Amygdala (tissue), 56 donors: Measurements from ENCODE around the gene ATP2A3.

Experiments used
- DNase-seq, 56 donors: peaks; one replicate each; lab custom pipeline; 2025; lab: John Stamatoyannopoulos, UW

ATP2A3 gene

DNA sequence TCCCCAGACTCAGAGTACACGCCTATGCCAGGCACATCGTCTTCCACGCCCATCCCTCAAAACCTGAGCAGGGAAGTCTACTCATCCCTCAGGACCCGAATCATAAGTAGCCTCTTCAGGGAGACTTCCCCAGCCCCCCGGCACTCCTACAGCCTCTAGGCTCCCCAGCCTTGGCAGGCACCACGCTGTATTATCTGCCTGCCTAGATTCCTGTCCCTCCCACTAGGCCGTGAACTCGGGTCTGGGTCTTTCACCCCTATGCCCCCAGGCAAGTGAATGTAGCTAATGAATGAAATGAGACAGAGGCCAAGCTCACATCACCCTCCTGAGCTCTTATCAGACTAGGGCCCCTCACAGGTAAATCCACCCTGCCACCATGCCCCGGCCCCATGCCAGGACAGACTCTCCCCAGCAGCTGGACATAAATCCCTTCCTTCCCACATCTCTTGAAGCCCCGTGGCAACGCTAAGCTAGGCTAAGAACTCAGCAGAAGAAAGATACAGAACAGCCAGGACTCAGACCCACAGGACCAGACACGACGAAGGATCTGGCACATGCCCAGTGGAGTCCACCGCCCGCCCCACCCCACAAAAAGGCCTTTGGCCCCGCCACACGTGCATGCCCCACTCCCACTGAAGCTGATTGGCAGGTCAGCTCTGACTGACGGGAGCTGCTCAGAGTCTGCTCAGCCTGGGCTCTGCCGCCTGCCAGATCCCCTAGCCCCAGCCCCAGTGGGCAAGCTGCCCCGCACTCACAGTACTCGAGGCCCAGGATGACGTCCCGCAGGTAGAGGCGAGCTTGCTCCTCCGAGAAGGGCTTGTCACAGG, 84.4 kb downstream of the ATP2A3 start:
- no peak for DNase-seq

GRCh38 chr17:3879186-3879585, 85.1 kb downstream of the ATP2A3 start:
- peak in 4 of 56 donors; percentile 9 to 26 (median 20) for DNase-seq

DNA sequence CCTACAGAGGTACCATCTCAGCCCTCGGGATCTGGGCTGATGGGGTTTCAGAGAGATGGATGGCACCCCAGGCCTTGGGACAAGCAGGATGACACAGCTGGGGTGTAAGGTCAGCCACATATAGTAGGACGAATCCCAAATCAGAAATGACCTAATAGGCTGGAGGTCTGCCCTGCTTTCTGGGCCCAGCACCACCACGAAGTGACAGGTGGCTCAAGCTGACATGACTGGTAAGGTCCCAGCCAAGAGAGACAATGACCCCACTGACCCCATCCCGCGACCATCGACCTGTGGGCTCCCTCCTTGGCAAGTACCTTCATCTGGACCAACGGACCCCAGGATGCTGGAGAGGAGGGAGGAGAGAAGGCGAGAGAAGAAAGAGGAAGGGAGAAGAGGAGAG, 87.0 kb downstream of the ATP2A3 start:
- DNase-seq: no peak

DNA sequence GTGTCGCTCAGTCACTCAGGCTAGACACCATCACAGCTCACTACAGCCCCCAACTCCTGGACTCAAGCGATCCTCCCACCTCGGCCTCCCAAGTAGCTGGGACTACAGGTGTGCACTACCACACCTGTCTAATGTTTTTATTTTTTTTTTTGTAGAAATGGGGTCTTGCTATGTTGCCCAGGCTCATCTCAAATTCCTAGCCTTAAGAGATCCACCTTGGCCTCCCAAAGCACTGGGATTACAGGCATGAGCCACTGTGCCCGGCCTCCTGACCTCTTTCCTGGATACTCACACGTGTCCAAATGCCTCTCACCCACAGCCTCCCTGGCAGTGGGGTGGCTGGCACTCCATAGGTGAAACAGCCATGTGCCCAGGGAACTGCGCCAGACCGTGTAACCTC, 88.9 kb downstream of the ATP2A3 start:
- DNase-seq: no peak
